CD14-positive monocyte (primary cell): Measurements from ENCODE around the gene LAMC1. TPM values are rescaled to one million over a fixed set of nuclear protein-coding genes. Genes with fewer than 3 reads are reported as not detected.

Experiments used
- DNase-seq, 3 donors: peaks; one replicate each; pipeline ENCODE4 v3.0.0-alpha.2; 2011 to 2022
- H2AFZ ChIP-seq: 2 replicates; pipeline ENCODE4 v1.6.0; 2012; ENCODE audit warnings: mild to moderate bottlenecking, low read depth, low read length, inconsistent platforms; ENCODE audit not compliant: insufficient read depth, poor library complexity, severe bottlenecking
- H3K27ac ChIP-seq, 2 donors: 1 replicate in 1 of 2; 2 replicates in 1 of 2; pipeline ENCODE4 v1.5.1; 2012 to 2013; ENCODE audit warnings: low read length in 2 of 2, control low read depth in 1 of 2, inconsistent platforms in 1 of 2, low read depth in 1 of 2, mild to moderate bottlenecking in 1 of 2
- H3K27me3 ChIP-seq, 2 donors: one replicate each; pipeline versions ENCODE4 v1.6.0 to v1.6.1; 2011 to 2013; ENCODE audit warnings: low read length in 2 of 2; ENCODE audit not compliant: control insufficient read depth in 2 of 2, insufficient read depth in 2 of 2
- H3K36me3 ChIP-seq, 2 donors: replicated peaks in 1 of 2; 1 replicate in 1 of 2; 2 replicates in 1 of 2; pipeline versions ENCODE4 v1.5.1 to v1.6.1; 2012 to 2013; ENCODE audit warnings: low read length in 2 of 2, control low read depth in 1 of 2, inconsistent platforms in 1 of 2, mild to moderate bottlenecking in 1 of 2; ENCODE audit not compliant: insufficient read depth in 2 of 2, control insufficient read depth in 1 of 2
- H3K4me1 ChIP-seq, 2 donors: 1 replicate in 1 of 2; 2 replicates in 1 of 2; pipeline versions ENCODE4 v1.5.1 to v1.6.1; 2012 to 2013; ENCODE audit warnings: low read length in 2 of 2, control low read depth in 1 of 2, inconsistent platforms in 1 of 2, mild to moderate bottlenecking in 1 of 2, moderate library complexity in 1 of 2; ENCODE audit not compliant: insufficient read depth in 2 of 2, control insufficient read depth in 1 of 2
- H3K4me2 ChIP-seq: replicated peaks from 2 replicates; pipeline ENCODE3; 2012; ENCODE audit warnings: low read length, moderate library complexity, mild to moderate bottlenecking; ENCODE audit not compliant: poor library complexity, severe bottlenecking; ENCODE audit errors: extremely low read depth
- H3K4me3 ChIP-seq, 3 experiments: fragments of 200-600 bp in 1 of 3; sonication (generic) in 1 of 3; replicated peaks in 1 of 3; 1 replicate in 2 of 3; 2 replicates in 1 of 3; pipeline ENCODE4 v1.5.1; 2011 to 2013; ENCODE audit warnings: low read length in 3 of 3, mild to moderate bottlenecking in 3 of 3, control low read depth in 2 of 3, low read depth in 2 of 3, inconsistent platforms in 1 of 3, moderate library complexity in 1 of 3
- H3K79me2 ChIP-seq: 2 replicates; pipeline ENCODE4 v1.6.0; 2012; ENCODE audit warnings: mild to moderate bottlenecking, control low read depth, inconsistent platforms, low read length, moderate library complexity; ENCODE audit not compliant: insufficient read depth
- H3K9ac ChIP-seq: 2 replicates; pipeline ENCODE4 v1.6.0; 2017; ENCODE audit warnings: low read length, mild to moderate bottlenecking; ENCODE audit not compliant: insufficient read depth, poor library complexity, severe bottlenecking
- H3K9me3 ChIP-seq, 2 donors: replicated peaks in 1 of 2; 1 replicate in 1 of 2; 2 replicates in 1 of 2; pipeline versions ENCODE4 v1.5.1 to v1.6.1; 2012 to 2013; ENCODE audit warnings: low read length in 2 of 2, control low read depth in 1 of 2; ENCODE audit not compliant: control insufficient read depth in 1 of 2, insufficient read depth in 1 of 2
- H4K20me1 ChIP-seq: 2 replicates; pipeline ENCODE4 v1.6.0; 2012; ENCODE audit warnings: mild to moderate bottlenecking, low read length, control low read depth, moderate library complexity; ENCODE audit not compliant: insufficient read depth
- H3K27ac Mint-ChIP-seq, 7 donors: one replicate each; pipeline ENCODE4 v1.8.0; 2020; ENCODE audit warnings: mild to moderate bottlenecking in 7 of 7, mixed read lengths in 7 of 7, moderate library complexity in 6 of 7, inconsistent platforms in 2 of 7
- H3K27me3 Mint-ChIP-seq, 3 donors: one replicate each; pipeline ENCODE4 v1.8.0; 2021 to 2022; ENCODE audit warnings: low read depth in 3 of 3, mild to moderate bottlenecking in 3 of 3, mixed read lengths in 3 of 3, moderate library complexity in 3 of 3, inconsistent platforms in 1 of 3
- H3K36me3 Mint-ChIP-seq, 2 donors: one replicate each; pipeline ENCODE4 v1.8.0; 2020; ENCODE audit warnings: mixed read lengths in 2 of 2, inconsistent platforms in 1 of 2, mild to moderate bottlenecking in 1 of 2
- H3K4me1 Mint-ChIP-seq: one replicate; pipeline ENCODE4 v1.8.0; 2020; ENCODE audit warnings: mild to moderate bottlenecking, mixed read lengths
- H3K4me3 Mint-ChIP-seq, 2 donors: one replicate each; pipeline ENCODE4 v1.8.0; 2020; ENCODE audit warnings: mild to moderate bottlenecking in 2 of 2, mixed read lengths in 2 of 2, moderate library complexity in 1 of 2
- H3K9me3 Mint-ChIP-seq, 7 donors: one replicate each; pipeline ENCODE4 v1.8.0; 2020 to 2022; ENCODE audit warnings: mixed read lengths in 7 of 7, mild to moderate bottlenecking in 6 of 7, moderate library complexity in 6 of 7, inconsistent platforms in 2 of 7
- CTCF ChIP-seq: fragments of 200-600 bp; IDR thresholded peaks from one replicate; pipeline ENCODE4 v1.8.0; 2022; ENCODE audit warnings: antibody characterized with exemption, mild to moderate bottlenecking
- WGBS: methylation state at CpG from one replicate; pipeline ENCODE4 v1.1.5; 2013; ENCODE audit warnings: missing lambda C conversion rate; ENCODE audit not compliant: insufficient coverage; 5-methylcytosine and 5-hydroxymethylcytosine counted together
- intact Hi-C, 2 donors: fragments of 100-400 bp; cut with micrococcal nuclease; formaldehyde crosslinking; loops; one replicate each; pipeline versions ENCODE4 v1.15.0 to v1.15.1; 2023
- polyA plus RNA-seq, 3 donors: library from polyadenylated mRNA; depleted of rRNA in 1 of 3; unstranded in 2 of 3; stranded (reverse) in 1 of 3; fragments of 300-500 nt in 2 of 3; fragments of >200 nt in 1 of 3; fragmentation: Illumina TruSeq in 2 of 3; gene quantifications; 1 replicate in 2 of 3; 2 replicates in 1 of 3; pipeline ENCODE4 v1.2.3, GENCODE V29; 2012 to 2021

The LAMC1 gene
- polyA plus RNA-seq, 3 donors, result 0.34 to 1.7 (median 0.95) TPM

- peaks cover 3% of the 10 kb centered on the region for H3K4me1 Mint-ChIP-seq
- H3K9ac ChIP-seq, result no peak overlapping the region
- peaks cover 0 to 9% of the 10 kb centered on the region in 2 donors for H3K36me3 ChIP-seq
- no peak overlapping the region for H3K27ac ChIP-seq
- no peak for TF ChIP-seq CTCF
- H3K9me3 Mint-ChIP-seq, result no peaks in the 10 kb centered on the region
- H3K9me3 ChIP-seq, result no peaks in the 10 kb centered on the region
- H3K4me3 ChIP-seq, result no peak overlapping the region
- H2AFZ ChIP-seq, result no peak overlapping the region
- H3K27me3 ChIP-seq, result no peaks in the 10 kb centered on the region
- no CpG with 5 or more reads among the region's 2 CpGs for WGBS
- H3K27ac Mint-ChIP-seq, result no peak overlapping the region
- H3K4me2 ChIP-seq, result no peak overlapping the region
- H3K79me2 ChIP-seq, result no peaks in the 10 kb centered on the region
- no peak overlapping the region for H3K4me3 Mint-ChIP-seq
- intact Hi-C loops, result no loop called here
- H3K27me3 Mint-ChIP-seq, result no peaks in the 10 kb centered on the region
- no peaks in the 10 kb centered on the region for H3K4me1 ChIP-seq
- no peak for DNase-seq
- no peaks in the 10 kb centered on the region for H3K36me3 Mint-ChIP-seq
- no peaks in the 10 kb centered on the region for H4K20me1 ChIP-seq
Observed at GRCh38 chr1:183135336-183135735, 112.1 kb downstream of the LAMC1 start.

DNA sequence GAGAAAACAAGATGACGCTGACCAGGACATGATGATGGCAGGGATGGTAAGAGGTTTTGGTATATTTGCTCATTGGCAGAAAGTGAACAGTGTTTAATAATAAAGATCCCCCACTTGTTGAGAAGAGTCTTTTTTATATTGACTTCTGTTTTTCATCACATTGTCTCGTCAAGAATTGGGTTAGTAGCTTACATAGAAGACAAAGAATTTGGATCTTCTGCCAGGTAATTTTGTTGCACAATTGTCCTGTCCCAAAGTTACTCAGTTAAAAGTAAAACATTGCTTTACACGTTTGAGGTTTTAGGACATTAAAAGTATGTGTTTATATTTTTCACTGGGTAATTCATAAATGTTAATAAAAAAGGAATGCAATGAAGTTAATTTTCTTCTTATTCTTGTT, 114.6 kb downstream of the LAMC1 start:
- peaks cover 0 to 9% of the 10 kb centered on the region in 2 donors for H3K36me3 ChIP-seq
- intact Hi-C loops, result no loop called here
- WGBS, result 67% methylated on average over 1 of the region's 3 CpGs

More for the DNA sequence above, 114.6 kb downstream of the LAMC1 start:
- Histone ChIP-seq H2AFZ (no peak overlapping the region), H3K79me2 (no peaks in the 10 kb centered on the region), H3K4me1 (no peaks in the 10 kb centered on the region), H4K20me1 (no peaks in the 10 kb centered on the region), H3K9me3 (no peaks in the 10 kb centered on the region), H3K9ac (no peak overlapping the region), H3K4me2 (no peak overlapping the region), H3K27ac (no peak overlapping the region), H3K27me3 (no peaks in the 10 kb centered on the region), H3K4me3 (no peak overlapping the region)
- TF ChIP-seq CTCF, result no peak
- H3K4me3 Mint-ChIP-seq, result no peak overlapping the region
- H3K4me1 Mint-ChIP-seq, result peaks cover 3% of the 10 kb centered on the region
- H3K36me3 Mint-ChIP-seq, result no peaks in the 10 kb centered on the region
- no peak overlapping the region for H3K27ac Mint-ChIP-seq
- H3K27me3 Mint-ChIP-seq, result no peaks in the 10 kb centered on the region
- no peaks in the 10 kb centered on the region for H3K9me3 Mint-ChIP-seq
- DNase-seq, result no peak
